A673 (cell line): Measurements from ENCODE around the gene CCDC141.

ENCODE experiments used
- EZH2 ChIP-seq: fragments of 200-600 bp; sonication (generic); IDR thresholded peaks from 2 replicates; pipeline ENCODE4 v1.6.1; 2017; ENCODE audit warnings: borderline replicate concordance, low read depth, mild to moderate bottlenecking, mixed read lengths, antibody characterized with exemption, low read length; ENCODE audit not compliant: poor library complexity, severe bottlenecking
- TF ChIP-seq, protein P1 (sequence below): fragments of 300-800, 200-600 bp; sonication (generic); conservative IDR thresholded peaks from 2 replicates; pipeline ENCODE4 v1.5.1; 2017; ENCODE audit warnings: low read depth, mild to moderate bottlenecking, antibody characterized with exemption, low read length, moderate library complexity, mixed read lengths

DNA sequence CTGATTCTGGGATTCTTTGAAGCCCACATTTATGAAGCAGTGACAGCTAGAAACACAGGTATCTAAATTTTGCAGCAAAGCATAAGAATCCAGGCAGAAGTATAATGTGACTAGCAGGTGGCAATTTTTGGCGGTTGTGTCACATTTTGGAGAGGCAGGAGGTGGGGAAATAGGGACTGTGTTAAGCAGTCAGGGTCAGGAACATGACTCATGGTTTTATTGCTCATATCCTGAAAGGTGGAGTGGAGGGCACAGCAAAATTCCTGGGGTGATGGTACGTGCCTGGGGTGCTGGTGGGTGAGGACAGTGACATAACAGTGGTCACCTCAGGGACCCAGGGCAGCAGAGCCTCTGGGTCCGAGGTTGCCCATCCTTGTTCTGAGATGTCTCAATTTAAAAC is 179.2 kb downstream of the CCDC141 start:
- TF ChIP-seq, protein P1, sequence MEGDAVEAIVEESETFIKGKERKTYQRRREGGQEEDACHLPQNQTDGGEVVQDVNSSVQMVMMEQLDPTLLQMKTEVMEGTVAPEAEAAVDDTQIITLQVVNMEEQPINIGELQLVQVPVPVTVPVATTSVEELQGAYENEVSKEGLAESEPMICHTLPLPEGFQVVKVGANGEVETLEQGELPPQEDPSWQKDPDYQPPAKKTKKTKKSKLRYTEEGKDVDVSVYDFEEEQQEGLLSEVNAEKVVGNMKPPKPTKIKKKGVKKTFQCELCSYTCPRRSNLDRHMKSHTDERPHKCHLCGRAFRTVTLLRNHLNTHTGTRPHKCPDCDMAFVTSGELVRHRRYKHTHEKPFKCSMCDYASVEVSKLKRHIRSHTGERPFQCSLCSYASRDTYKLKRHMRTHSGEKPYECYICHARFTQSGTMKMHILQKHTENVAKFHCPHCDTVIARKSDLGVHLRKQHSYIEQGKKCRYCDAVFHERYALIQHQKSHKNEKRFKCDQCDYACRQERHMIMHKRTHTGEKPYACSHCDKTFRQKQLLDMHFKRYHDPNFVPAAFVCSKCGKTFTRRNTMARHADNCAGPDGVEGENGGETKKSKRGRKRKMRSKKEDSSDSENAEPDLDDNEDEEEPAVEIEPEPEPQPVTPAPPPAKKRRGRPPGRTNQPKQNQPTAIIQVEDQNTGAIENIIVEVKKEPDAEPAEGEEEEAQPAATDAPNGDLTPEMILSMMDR, result no peak
- no peak for TF ChIP-seq EZH2
